ENCODE data around the gene PHACTR2. TPM values are rescaled to one million over a fixed set of nuclear protein-coding genes. Genes with fewer than 3 reads are reported as not detected.
A peak's percentile ranks its signal among the peaks of the same experiment; 100 is the strongest.

The PHACTR2 gene
- total and polyA plus RNA-seq, 2 of the 13 experiments (the other 11 are each of a cell fraction or from before 2014, with no cell fraction given): 11.3 to 28.2 TPM

DNA sequence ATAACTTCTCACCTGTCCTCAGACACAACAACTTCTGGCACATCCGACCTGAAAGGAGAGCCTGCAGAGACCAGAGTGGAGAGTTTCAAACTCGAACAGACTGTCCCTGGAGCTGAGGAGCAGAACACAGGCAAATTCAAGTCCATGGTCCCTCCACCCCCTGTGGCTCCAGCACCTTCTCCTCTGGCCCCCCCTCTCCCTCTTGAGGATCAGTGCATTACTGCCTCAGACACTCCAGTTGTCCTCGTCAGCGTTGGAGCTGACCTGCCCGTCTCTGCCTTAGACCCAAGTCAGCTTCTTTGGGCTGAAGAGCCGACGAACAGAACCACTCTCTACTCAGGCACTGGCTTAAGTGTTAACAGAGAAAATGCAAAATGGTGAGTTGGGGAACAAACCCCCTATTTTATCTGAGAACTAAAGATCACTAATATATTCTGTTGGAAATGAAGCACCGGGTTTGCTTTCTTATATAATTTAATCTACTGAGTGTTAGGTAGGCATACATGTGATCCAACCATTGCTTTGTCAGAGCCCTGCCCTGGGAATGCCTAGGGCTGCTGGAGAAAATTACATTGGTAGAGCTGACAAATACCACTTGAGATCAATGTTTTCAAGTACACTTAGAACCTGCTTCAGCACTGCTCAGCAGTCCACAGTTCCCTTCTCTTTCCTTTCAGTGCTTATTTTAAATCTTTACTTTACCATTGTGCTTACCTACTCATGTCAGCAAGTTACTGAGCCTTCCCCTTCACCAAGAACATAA, 87.8 kb downstream of the PHACTR2 start (continued):
- TF ChIP-seq U2AF1 (optimal IDR thresholded peaks at IDR 0.05; ENCODE audit: low read depth, low read length): no peak
- TF ChIP-seq ZNF501 (CRISPR knock-in tag; IDR thresholded peaks at IDR 0.05): no peak
- no peak for TF ChIP-seq ZNF570 (CRISPR knock-in tag; IDR thresholded peaks at IDR 0.05; ENCODE audit: borderline replicate concordance)
- no peak for TF ChIP-seq TEAD3 (CRISPR knock-in tag; optimal IDR thresholded peaks at IDR 0.05; ENCODE audit: borderline replicate concordance)
- no peak for TF ChIP-seq CHD4 (IDR thresholded peaks at IDR 0.05; ENCODE audit: borderline replicate concordance, low read length)

DNA sequence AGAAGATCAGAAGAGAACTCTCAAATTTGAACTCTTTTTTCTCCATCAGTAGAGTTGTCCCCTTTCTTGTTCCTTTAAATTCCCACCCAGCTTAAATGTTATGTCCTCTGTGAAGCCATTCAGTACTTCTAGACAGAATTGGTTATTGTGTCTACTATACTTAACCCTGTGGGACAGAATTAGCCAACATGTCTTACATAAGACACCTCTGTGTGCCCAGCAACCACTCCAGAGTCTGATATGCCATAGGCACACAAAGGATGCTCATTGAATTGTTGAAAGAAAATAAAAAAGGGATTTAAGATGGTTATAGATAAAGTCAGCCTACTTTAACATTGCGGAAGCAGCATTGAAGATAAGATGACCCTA, 88.4 kb downstream of the PHACTR2 start:
- no peaks in the 10 kb centered on the region for H3K4me1 ChIP-seq (ENCODE audit: insufficient read depth, low read length)
- H3K27me3 ChIP-seq (ENCODE audit: control insufficient read depth in 1 of 2, insufficient read depth in 2 of 2, low read length in 2 of 2): no peaks in the 10 kb centered on the region
- ATAC-seq (no peak), FAIRE-seq (peak; percentile 42), DNase-seq (ENCODE audit: low spot score) (no peak)
- ChIA-PET POLR2A (no interaction called here), CTCF (ENCODE audit: low intra/inter-chr PET ratio, low total read pairs) (no interaction called here)
- H3K4me3 ChIP-seq (replicated peaks in 1 of 3; ENCODE audit: insufficient read depth in 1 of 3, low read depth in 2 of 3, low read length in 3 of 3): no peak overlapping the region
- H3K9me3 ChIP-seq (ENCODE audit: low read length): no peaks in the 10 kb centered on the region
- no peaks in the 10 kb centered on the region for H4K20me1 ChIP-seq (ENCODE audit: insufficient read depth, low read length)
- H3K9ac ChIP-seq (ENCODE audit: insufficient read depth, low read depth, low read length): no peak overlapping the region
- WGBS (ENCODE audit: low lambda C conversion rate): 96% methylated on average over 1 of the region's 1 CpG
- no peak overlapping the region for H3K4me2 ChIP-seq (ENCODE audit: low read depth, low read length)
- in situ Hi-C loops (cut with HindIII; ENCODE audit: extremely low pct_ligation_motif_present, low pct_unique_long_range_greater_than_20kb) (no loop called here), intact Hi-C loops (cut with micrococcal nuclease; ENCODE audit: unreplicated experiment) (no loop called here)
- H3K36me3 ChIP-seq (replicated peaks in 1 of 2; ENCODE audit: control insufficient read depth in 1 of 2, insufficient read depth in 2 of 2, low read length in 2 of 2): peaks cover 8 to 16% of the 10 kb centered on the region in 2 experiments; a peak in 4 of 5 replicates
- TF ChIP-seq DMAP1 (CRISPR knock-in tag; IDR thresholded peaks at IDR 0.05) (no peak), ZNF746 (CRISPR knock-in tag; IDR thresholded peaks at IDR 0.05) (no peak), ZBTB7B (CRISPR knock-in tag; IDR thresholded peaks at IDR 0.05) (no peak), ATM (IDR thresholded peaks at IDR 0.05; ENCODE audit: borderline replicate concordance) (no peak), CREM (IDR thresholded peaks at IDR 0.05) (no peak), CREM (CRISPR knock-in tag; IDR thresholded peaks at IDR 0.05) (no peak), DR1 (CRISPR knock-in tag; IDR thresholded peaks at IDR 0.05) (no peak), ZNF549 (CRISPR knock-in tag; IDR thresholded peaks at IDR 0.05) (no peak), ZNF567 (CRISPR knock-in tag; IDR thresholded peaks at IDR 0.05; ENCODE audit: borderline replicate concordance) (no peak)
- TF ChIP-seq, protein P1, sequence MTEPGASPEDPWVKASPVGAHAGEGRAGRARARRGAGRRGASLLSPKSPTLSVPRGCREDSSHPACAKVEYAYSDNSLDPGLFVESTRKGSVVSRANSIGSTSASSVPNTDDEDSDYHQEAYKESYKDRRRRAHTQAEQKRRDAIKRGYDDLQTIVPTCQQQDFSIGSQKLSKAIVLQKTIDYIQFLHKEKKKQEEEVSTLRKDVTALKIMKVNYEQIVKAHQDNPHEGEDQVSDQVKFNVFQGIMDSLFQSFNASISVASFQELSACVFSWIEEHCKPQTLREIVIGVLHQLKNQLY (CRISPR knock-in tag; IDR thresholded peaks at IDR 0.05): no peak
- H3K79me2 ChIP-seq (ENCODE audit: insufficient read depth, low read length): no peaks in the 10 kb centered on the region
- no peak overlapping the region for H3K27ac ChIP-seq (ENCODE audit: extremely low read length, insufficient read depth, low read length)
- BruUV-seq (replicated peaks): no TSS peak
- H2AFZ ChIP-seq (ENCODE audit: low read length): no peak overlapping the region

Data from HepG2 (cell line).